ENCODE results near the gene TBP. TPM values are rescaled to one million over a fixed set of nuclear protein-coding genes. Genes with fewer than 3 reads are reported as not detected.
"Not testable (repeated sequence)": the region's sequence is repeated elsewhere in the genome, so short reads cannot be mapped to it uniquely, and the experiment has no call there.

TBP gene
- total RNA-seq, 2 donors from 2014 or later: 11.7 to 13.4 TPM

- Histone ChIP-seq H3K36me3 (no peaks in the 10 kb centered on the region), H3K9me3 (no peaks in the 10 kb centered on the region), H3K9ac (ENCODE audit: low read depth in 2 of 2, low read length in 2 of 2) (no peak overlapping the region), H3K27ac (no peak overlapping the region), H3K4me1 (no peaks in the 10 kb centered on the region), H3K27me3 (no peaks in the 10 kb centered on the region), H3K4me3 (no peak overlapping the region)
- TF ChIP-seq CTCF (IDR thresholded peaks at IDR 0.05): no peak
- DNase-seq: no peak
- intact Hi-C loops (cut with DNase I): loop anchor here (10.0 kb wide), 1 partner anchor 728 kb away; no protein-coding TSS in a partner anchor
These were observed 31.5 kb upstream of the TBP start for GRCh38 chr6:170522565-170523183.

- Histone ChIP-seq H3K9ac (ENCODE audit: low read depth in 2 of 2, low read length in 2 of 2) (no peak overlapping the region), H3K9me3 (no peaks in the 10 kb centered on the region), H3K4me1 (no peaks in the 10 kb centered on the region), H3K4me3 (no peak overlapping the region), H3K27me3 (no peaks in the 10 kb centered on the region), H3K36me3 (no peaks in the 10 kb centered on the region), H3K27ac (no peak overlapping the region)
- DNase-seq: no peak
- TF ChIP-seq CTCF (IDR thresholded peaks at IDR 0.05): no peak
- intact Hi-C loops (cut with DNase I): loop anchor here (10.0 kb wide), 1 partner anchor 729 kb away; no protein-coding TSS in a partner anchor
These were observed 30.7 kb upstream of the TBP start for GRCh38 chr6:170523256-170524171.

- no peaks in the 10 kb centered on the region for H3K27me3 ChIP-seq
- no peak overlapping the region for H3K27ac ChIP-seq
- intact Hi-C loops (cut with DNase I): loop anchor here (10.0 kb wide), 1 partner anchor 729 kb away; no protein-coding TSS in a partner anchor
- H3K4me3 ChIP-seq: no peak overlapping the region
- H3K4me1 ChIP-seq: no peaks in the 10 kb centered on the region
- H3K9me3 ChIP-seq: no peaks in the 10 kb centered on the region
- H3K36me3 ChIP-seq: no peaks in the 10 kb centered on the region
- TF ChIP-seq CTCF (IDR thresholded peaks at IDR 0.05): no peak
- no peak overlapping the region for H3K9ac ChIP-seq (ENCODE audit: low read depth in 2 of 2, low read length in 2 of 2)
- no peak for DNase-seq
These were observed 30.0 kb upstream of the TBP start for GRCh38 chr6:170524172-170524502.

GRCh38 chr6:170525795-170526194 lies 28.4 kb upstream of the TBP start:
- Histone ChIP-seq H3K27ac (no peak overlapping the region), H3K9ac (ENCODE audit: low read depth in 2 of 2, low read length in 2 of 2) (no peak overlapping the region), H3K9me3 (no peaks in the 10 kb centered on the region), H3K4me1 (no peaks in the 10 kb centered on the region), H3K36me3 (no peaks in the 10 kb centered on the region), H3K27me3 (no peaks in the 10 kb centered on the region), H3K4me3 (no peak overlapping the region)
- no peak for TF ChIP-seq CTCF (IDR thresholded peaks at IDR 0.05)
- no peak for DNase-seq
- intact Hi-C loops (cut with DNase I): loop anchor here (5.0 to 10.0 kb wide), 2 partner anchors 693 to 731 kb away; no protein-coding TSS in a partner anchor

GRCh38 chr6:170527995-170528394 lies 26.2 kb upstream of the TBP start:
- H3K4me3 ChIP-seq; H3K9me3 ChIP-seq; H3K27ac ChIP-seq; H3K27me3 ChIP-seq; H3K36me3 ChIP-seq; DNase-seq; H3K4me1 ChIP-seq; H3K9ac ChIP-seq (ENCODE audit: low read depth in 2 of 2, low read length in 2 of 2): not testable (repeated sequence)
- intact Hi-C loops (cut with DNase I): loop anchor here (5.0 to 10.0 kb wide), 2 partner anchors 696 to 733 kb away; no protein-coding TSS in a partner anchor

Data from colonic mucosa (tissue), 4 donors.